ENCODE data around the gene KLF5. TPM values are rescaled to one million over a fixed set of nuclear protein-coding genes. Genes with fewer than 3 reads are reported as not detected.

Gene KLF5
- total RNA-seq, 1 experiment from 2014 or later: 65.9 TPM

DNA sequence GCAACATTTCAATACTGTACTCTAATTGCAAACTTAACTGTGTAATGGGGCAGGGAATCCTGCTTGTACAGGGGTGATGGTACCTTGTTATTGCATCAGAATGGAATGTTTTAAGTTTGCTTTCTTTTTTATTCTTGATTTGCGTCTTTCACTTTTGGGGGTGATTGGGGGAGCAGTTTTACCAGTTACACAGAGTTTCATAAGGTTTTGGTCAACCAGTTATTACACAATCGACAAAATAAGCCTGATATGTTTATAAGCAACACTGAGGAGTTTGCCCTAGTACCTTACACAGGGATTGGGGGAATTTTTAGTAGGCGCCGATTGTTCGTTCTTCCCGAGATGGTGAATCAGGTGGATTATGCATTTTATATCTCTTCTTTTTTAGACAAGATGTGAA, 2.7 kb downstream of the KLF5 start:
- intact Hi-C loops (cut with micrococcal nuclease; ENCODE audit: unreplicated experiment): loop anchor here (1.0 to 10.0 kb wide), 5 partner anchors 35 to 641 kb away; no protein-coding TSS in a partner anchor
- Histone ChIP-seq H3K27ac (peak overlapping the region; percentile 96), H3K36me3 (ENCODE audit: low read depth) (peaks cover 55% of the 10 kb centered on the region), H3K4me1 (replicated peaks; ENCODE audit: insufficient read depth) (peaks cover 68% of the 10 kb centered on the region), H3F3A (ENCODE audit: insufficient read depth, low read depth) (peaks cover 56% of the 10 kb centered on the region), H3K9me2 (ENCODE audit: insufficient read depth) (no peaks in the 10 kb centered on the region), H3K4me2 (peak overlapping the region; percentile 92), H3K9me3 (ENCODE audit: insufficient read depth, low read depth) (no peaks in the 10 kb centered on the region), H3K27me3 (ENCODE audit: insufficient read depth, low read depth) (no peaks in the 10 kb centered on the region), H3K4me3 (peak overlapping the region; percentile 89), H4K20me1 (ENCODE audit: insufficient read depth) (no peaks in the 10 kb centered on the region), H2AFZ (peak overlapping the region; percentile 50; the same call in 1 of the 2 replicates), H3K79me2 (ENCODE audit: low read depth) (peaks cover 82% of the 10 kb centered on the region)
- DNase-seq: peak in 1 of 2 experiments; percentile 70
- POLR2A ChIA-PET (ENCODE audit: unreplicated experiment): no interaction called here
- no TSS peak for BruUV-seq (replicated peaks)
- no peak for TF ChIP-seq EZH2 (IDR thresholded peaks at IDR 0.05; ENCODE audit: low read depth)
- TF ChIP-seq, protein P1, sequence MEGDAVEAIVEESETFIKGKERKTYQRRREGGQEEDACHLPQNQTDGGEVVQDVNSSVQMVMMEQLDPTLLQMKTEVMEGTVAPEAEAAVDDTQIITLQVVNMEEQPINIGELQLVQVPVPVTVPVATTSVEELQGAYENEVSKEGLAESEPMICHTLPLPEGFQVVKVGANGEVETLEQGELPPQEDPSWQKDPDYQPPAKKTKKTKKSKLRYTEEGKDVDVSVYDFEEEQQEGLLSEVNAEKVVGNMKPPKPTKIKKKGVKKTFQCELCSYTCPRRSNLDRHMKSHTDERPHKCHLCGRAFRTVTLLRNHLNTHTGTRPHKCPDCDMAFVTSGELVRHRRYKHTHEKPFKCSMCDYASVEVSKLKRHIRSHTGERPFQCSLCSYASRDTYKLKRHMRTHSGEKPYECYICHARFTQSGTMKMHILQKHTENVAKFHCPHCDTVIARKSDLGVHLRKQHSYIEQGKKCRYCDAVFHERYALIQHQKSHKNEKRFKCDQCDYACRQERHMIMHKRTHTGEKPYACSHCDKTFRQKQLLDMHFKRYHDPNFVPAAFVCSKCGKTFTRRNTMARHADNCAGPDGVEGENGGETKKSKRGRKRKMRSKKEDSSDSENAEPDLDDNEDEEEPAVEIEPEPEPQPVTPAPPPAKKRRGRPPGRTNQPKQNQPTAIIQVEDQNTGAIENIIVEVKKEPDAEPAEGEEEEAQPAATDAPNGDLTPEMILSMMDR (conservative IDR thresholded peaks at IDR 0.05): no peak
- CTCF ChIA-PET: no interaction called here

DNA sequence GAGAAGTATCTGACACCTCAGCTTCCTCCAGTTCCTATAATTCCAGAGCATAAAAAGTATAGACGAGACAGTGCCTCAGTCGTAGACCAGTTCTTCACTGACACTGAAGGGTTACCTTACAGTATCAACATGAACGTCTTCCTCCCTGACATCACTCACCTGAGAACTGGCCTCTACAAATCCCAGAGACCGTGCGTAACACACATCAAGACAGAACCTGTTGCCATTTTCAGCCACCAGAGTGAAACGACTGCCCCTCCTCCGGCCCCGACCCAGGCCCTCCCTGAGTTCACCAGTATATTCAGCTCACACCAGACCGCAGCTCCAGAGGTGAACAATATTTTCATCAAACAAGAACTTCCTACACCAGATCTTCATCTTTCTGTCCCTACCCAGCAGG, 3.1 kb downstream of the KLF5 start:
- Histone ChIP-seq H3K27ac (peak overlapping the region; percentile 96), H3K4me3 (peak overlapping the region; percentile 89), H3K79me2 (ENCODE audit: low read depth) (peaks cover 86% of the 10 kb centered on the region), H3K9me3 (ENCODE audit: insufficient read depth, low read depth) (no peaks in the 10 kb centered on the region), H3F3A (ENCODE audit: insufficient read depth, low read depth) (peaks cover 56% of the 10 kb centered on the region), H3K9me2 (ENCODE audit: insufficient read depth) (no peaks in the 10 kb centered on the region), H3K27me3 (ENCODE audit: insufficient read depth, low read depth) (no peaks in the 10 kb centered on the region), H2AFZ (peak overlapping the region; percentile 50; the same call in 1 of the 2 replicates), H3K36me3 (ENCODE audit: low read depth) (peaks cover 59% of the 10 kb centered on the region), H4K20me1 (ENCODE audit: insufficient read depth) (no peaks in the 10 kb centered on the region), H3K4me1 (replicated peaks; ENCODE audit: insufficient read depth) (peaks cover 68% of the 10 kb centered on the region), H3K4me2 (peak overlapping the region; percentile 92)
- CTCF ChIA-PET: no interaction called here
- DNase-seq: no peak
- TF ChIP-seq EZH2 (IDR thresholded peaks at IDR 0.05; ENCODE audit: low read depth): no peak
- TF ChIP-seq, protein P1 (conservative IDR thresholded peaks at IDR 0.05): no peak
- BruUV-seq (replicated peaks): no TSS peak
- intact Hi-C loops (cut with micrococcal nuclease; ENCODE audit: unreplicated experiment): loop anchor here (1.0 to 10.0 kb wide), 5 partner anchors 34 to 641 kb away; no protein-coding TSS in a partner anchor
- POLR2A ChIA-PET (ENCODE audit: unreplicated experiment): interaction anchor here (0.6 kb wide), 1 partner anchor 368 kb away, joined by 9 read pairs; no protein-coding TSS in a partner anchor

DNA sequence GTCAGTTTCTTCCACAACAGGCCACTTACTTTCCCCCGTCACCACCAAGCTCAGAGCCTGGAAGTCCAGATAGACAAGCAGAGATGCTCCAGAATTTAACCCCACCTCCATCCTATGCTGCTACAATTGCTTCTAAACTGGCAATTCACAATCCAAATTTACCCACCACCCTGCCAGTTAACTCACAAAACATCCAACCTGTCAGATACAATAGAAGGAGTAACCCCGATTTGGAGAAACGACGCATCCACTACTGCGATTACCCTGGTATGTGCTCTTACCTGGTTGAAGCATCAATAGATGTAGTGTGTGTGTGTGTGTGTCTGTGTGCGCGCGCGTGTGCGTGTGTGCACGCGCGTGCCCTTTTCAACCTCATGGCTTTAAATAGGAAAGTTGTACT, 3.7 kb downstream of the KLF5 start:
- H2AFZ ChIP-seq: no peak overlapping the region
- H3K79me2 ChIP-seq (ENCODE audit: low read depth): peaks cover 92% of the 10 kb centered on the region
- POLR2A ChIA-PET (ENCODE audit: unreplicated experiment): interaction anchor here (0.6 kb wide), 1 partner anchor 367 kb away, joined by 9 read pairs; no protein-coding TSS in a partner anchor
- H3F3A ChIP-seq (ENCODE audit: insufficient read depth, low read depth): peaks cover 55% of the 10 kb centered on the region
- H3K36me3 ChIP-seq (ENCODE audit: low read depth): peaks cover 63% of the 10 kb centered on the region
- intact Hi-C loops (cut with micrococcal nuclease; ENCODE audit: unreplicated experiment): loop anchor here (10.0 kb wide), 1 partner anchor 132 kb away; no protein-coding TSS in a partner anchor
- H3K27me3 ChIP-seq (ENCODE audit: insufficient read depth, low read depth): no peaks in the 10 kb centered on the region
- DNase-seq: no peak
- peak overlapping the region; percentile 92 for H3K4me2 ChIP-seq
- BruUV-seq (replicated peaks): no TSS peak
- H3K27ac ChIP-seq: peak overlapping the region; percentile 96
- CTCF ChIA-PET: no interaction called here
- H4K20me1 ChIP-seq (ENCODE audit: insufficient read depth): no peaks in the 10 kb centered on the region
- H3K9me2 ChIP-seq (ENCODE audit: insufficient read depth): no peaks in the 10 kb centered on the region
- TF ChIP-seq, protein P1 (conservative IDR thresholded peaks at IDR 0.05): no peak
- TF ChIP-seq EZH2 (IDR thresholded peaks at IDR 0.05; ENCODE audit: low read depth): no peak
- H3K4me1 ChIP-seq (replicated peaks; ENCODE audit: insufficient read depth): peaks cover 68% of the 10 kb centered on the region
- no peaks in the 10 kb centered on the region for H3K9me3 ChIP-seq (ENCODE audit: insufficient read depth, low read depth)
- H3K4me3 ChIP-seq: peak overlapping the region; percentile 89
